CMK (cell line): ENCODE data around the gene KRTAP5-3.
"Not testable (repeated sequence)": the region's sequence is repeated elsewhere in the genome, so short reads cannot be mapped to it uniquely, and the experiment has no call there.

Experiments used
- DNase-seq: peaks from one replicate; pipeline ENCODE4 v3.0.0-alpha.2; 2010; ENCODE audit warnings: low read depth

Gene KRTAP5-3, protein sequence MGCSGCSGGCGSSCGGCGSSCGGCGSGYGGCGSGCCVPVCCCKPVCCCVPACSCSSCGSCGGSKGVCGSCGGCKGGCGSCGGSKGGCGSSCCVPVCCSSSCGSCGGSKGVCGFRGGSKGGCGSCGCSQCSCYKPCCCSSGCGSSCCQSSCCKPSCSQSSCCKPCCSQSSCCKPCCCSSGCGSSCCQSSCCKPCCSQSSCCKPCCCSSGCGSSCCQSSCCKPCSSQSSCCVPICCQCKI

DNA sequence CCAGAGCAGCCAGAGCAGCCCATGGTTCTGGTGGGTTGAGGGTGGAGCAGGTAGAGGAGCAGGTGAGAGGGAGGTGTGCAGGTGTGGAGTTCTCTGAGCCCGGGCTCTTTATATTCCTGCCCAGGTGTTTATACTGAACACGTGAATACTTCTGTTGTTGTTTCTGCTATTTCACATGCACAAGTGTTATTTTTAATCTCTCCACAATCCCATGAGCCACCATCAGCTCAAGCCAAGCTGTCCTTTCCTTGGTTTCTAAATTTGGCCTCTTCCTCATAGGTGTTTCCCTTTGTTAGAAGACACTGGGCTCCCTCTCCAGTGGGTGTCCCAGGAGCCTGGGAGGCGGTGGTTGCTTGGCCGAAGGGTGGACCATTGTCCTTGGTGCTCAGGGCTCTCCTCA, at the start of gene KRTAP5-3:
KRTAP5-3 (minus strand) TSS at position 101 of the 400 bp plus-strand sequence; CDS start at position 23, 78 bp downstream.
- DNase-seq = no peak

GRCh38 chr11:1656670-1657069, 48.4 kb upstream of the KRTAP5-3 start:
- DNase-seq = no peak

GRCh38 chr11:1656061-1656441, 47.8 kb upstream of the KRTAP5-3 start:
- no peak for DNase-seq

- no peak for DNase-seq
Observed at GRCh38 chr11:1655168-1656060, 47.2 kb upstream of the KRTAP5-3 start.

DNA sequence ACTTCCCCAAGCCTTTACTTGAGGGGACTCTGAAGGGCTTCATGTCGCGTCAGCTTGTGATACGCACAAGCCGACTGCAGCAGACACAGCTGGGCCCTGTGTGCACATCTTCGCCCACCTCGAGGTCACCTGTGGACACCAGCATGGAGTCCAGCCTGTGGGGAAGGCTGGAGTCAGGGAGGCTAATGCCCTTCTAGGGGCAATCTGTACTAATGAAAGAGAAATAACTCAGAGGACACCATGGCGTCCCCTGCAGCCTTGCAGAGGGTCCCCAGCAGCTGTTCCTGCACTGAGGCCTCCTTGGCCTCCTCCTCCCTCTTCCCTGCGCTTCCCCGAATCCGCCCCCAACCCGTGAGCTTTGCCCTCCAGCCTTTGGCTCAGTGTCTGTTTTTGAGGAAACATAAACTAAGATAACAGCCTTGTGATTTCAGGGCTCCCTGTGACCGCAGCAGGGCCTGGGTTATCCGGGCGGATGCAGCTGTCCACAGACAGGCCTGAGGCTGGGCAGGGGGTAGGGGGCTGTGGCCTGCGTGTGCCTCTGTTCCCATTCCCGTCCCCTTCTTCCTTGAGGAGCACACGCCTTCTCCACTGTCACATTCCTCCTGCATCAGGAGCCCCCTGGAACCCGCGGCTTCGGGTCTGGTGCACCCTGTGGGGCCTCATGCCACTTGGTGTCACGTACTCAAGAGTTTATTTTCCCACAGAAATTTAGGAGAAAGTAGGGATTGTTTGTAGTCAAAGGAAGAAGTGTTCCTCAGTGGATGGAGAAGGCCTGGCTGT, 46.3 kb upstream of the KRTAP5-3 start:
- DNase-seq = peak; percentile 62

DNA sequence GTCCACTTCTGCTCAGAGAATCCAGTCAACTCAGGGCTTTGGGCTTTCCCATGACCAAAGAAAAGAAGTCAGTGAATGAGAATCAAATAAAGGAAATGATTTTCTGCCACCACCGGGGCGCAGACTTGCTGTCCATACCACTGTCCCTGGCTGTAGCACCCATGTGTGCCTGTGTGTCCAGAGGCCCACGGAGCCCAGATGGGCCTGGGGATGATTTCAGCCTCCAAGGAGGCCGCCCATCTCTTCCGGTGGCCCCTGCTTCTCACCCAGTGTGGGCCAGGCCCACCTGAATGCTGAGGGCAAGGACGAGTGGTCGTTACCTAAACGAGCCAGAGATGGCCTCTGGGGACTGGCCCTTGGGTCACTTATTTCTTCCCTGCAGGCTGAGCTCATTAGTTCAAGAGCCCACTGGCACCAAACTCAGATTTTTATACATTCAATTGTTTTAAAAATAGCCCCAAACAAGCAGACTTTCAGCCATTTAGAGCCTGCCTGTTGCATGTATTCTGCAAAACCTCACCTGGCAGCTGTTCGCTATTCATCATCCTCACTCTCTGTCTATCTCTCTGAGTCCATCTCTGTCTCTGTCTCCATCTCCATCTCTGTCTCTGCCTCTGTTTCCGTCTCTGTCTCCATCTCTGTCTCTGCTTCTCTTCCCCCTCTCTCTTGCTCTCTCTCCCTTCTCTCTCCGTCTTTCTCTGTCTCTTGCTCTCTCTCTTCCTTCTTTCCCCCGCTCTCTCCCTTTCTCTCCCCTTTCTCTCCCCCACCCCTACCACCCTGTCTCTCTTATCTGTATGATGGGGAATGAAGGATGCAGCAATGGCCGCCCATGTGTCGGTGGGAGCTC, 45.5 kb upstream of the KRTAP5-3 start:
- no peak for DNase-seq

DNA sequence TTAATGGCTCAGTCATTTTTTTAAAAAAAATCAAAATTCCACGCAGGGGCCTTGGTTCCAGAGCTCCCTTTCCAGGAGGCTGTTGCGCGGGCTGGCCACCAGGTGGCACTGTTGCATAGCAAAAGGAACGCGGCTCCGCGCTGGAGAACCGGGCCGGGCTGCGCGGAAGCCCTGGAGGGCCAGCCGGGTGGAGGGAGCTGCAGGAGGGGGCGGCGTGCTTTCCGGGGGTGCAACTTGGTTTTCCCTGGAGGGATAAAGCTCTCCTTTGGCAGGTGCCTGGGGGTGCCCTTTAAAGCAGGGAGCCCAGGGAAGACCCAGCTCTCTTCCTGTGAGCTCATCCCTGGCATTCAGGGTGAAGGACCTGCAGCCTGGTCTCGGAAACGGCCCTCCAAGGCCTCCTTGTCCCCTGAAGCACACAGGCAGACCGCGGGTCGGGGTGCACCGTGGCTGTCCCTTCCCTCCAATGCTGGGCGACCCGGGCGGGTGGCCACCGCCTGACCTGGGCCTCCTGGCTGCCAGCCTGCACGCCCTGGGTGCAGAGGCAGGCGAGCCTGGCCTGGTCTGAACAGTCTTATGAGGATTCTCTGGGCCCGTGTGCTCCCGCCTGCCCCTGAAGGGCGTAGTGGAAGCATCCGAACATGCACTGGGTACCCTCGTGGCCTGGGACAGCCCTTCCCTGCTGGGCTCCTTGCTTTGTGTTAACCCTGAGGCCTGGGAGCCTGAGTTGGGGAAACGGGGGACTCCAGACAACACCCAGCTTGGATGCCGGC, 44.7 kb upstream of the KRTAP5-3 start:
- DNase-seq = no peak

- no peak for DNase-seq
Observed at GRCh38 chr11:1652442-1652770, 44.1 kb upstream of the KRTAP5-3 start.

- DNase-seq = no peak
Observed at GRCh38 chr11:1652026-1652425, 43.8 kb upstream of the KRTAP5-3 start.

- no peak for DNase-seq
Observed at GRCh38 chr11:1651411-1651980, 43.2 kb upstream of the KRTAP5-3 start.

GRCh38 chr11:1650918-1651262, 42.6 kb upstream of the KRTAP5-3 start:
- DNase-seq = no peak

GRCh38 chr11:1650034-1650917, 42.0 kb upstream of the KRTAP5-3 start:
- no peak for DNase-seq

DNA sequence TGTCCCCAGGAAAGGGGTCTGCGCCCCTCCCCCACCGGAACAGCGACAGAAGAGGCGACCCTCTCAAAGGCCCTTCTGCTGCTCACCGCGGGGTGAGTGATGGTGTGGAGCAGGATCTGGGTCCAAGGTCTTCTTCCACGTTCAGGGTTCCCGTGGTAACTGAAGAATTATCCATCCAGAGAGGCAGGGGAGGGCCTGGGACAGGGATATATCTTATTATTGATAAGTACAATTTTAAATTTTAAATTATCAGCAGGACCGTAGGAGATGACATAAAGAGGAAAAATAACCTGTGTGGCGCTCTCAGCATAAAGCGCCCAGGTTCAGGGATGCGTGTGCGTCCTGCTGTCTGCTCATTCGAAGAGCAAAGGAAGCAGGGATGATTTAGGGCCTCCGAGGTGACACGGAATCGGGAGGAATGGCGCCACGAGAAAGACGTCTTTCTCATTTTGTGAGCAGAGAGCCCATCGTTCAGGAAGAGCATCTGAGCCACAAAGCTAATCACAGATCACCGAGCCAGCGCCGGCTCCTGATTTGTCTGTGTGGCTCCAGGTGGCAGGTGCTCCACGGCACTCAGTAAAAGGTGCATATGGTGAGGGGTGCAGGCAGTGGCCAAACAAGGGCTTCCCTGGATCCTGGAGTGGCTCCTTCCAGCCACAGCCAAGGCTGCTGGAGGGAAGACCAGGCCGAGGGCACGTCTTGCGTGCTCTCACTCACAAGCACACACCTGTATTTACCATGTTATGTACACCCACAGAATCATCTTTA, 40.6 kb upstream of the KRTAP5-3 start:
- no peak for DNase-seq

DNA sequence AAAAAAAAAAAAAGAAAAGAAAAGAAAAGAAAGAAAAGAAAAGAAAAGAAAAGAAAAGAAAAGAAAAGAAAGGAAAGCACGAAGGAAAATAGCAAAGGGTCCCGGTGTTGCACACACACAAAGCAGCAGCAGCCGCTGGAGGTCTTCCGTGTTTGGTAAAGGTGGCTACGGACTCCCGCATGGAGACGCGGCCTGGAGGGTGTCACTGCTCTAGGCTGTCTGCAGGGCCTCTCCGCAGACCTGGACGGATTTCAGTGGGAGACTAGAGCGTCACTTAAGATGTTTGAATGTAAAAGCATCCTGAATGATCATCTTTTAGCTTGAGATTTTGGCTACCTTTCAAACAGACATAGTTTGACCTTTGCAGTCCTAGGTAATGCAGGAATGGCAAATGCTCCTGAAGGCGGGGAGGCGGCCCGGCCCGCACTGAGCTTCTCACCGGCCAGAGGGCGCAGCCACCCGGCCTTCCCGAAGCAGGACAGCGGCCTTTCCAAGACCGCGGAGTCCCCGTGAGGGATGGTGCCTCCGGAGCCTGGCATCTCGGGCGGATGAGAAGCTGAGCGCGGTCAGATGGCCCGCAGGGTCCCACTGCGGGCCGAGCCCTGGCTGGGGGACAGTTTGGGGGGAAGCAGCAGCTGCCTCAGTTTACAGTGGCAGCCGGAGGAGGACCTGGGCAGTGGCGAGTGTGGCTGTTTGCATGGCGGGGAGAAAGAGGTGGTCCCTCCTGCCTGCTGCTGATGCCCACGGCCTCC, 39.8 kb upstream of the KRTAP5-3 start:
- DNase-seq = no peak

- DNase-seq = not testable (repeated sequence)
Observed at GRCh38 chr11:1646540-1646939, 38.3 kb upstream of the KRTAP5-3 start.

GRCh38 chr11:1645357-1645821, 37.1 kb upstream of the KRTAP5-3 start:
- no peak for DNase-seq

DNA sequence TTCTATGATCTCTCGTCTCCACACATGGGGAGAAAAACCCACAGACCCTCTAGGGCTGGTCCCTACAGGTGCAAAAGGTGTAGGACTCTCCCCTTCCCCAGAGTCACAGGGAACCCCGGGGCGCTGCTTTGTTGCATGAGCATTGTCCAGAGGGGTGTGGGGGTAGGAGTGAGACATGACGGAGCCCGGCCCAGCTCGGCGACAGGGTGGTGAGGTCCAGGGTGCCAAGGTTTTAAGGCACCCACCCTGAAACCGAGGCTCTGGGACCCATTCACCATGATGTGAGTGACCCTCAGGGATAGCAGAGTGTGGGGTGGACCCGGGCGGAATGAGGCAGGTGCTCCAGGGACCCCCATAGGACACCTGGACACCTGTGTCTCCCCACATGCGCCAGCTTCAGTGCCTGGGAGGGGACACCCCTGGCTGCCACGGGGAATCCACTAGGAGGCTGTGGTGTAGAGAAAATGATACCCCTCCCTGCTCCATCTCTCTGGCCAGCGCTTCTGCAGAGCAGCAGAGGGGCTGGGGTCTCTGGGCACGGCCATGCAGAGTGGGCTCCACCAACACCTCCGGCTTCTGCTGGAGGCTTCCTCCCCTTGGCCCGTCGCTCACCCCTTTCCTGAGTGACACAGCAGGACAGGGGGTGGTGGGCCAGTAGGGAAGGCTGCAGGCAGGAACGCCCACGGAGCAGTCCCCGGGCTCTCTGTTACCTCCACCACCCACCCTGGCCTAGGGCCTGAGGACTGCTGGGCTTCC, 36.5 kb upstream of the KRTAP5-3 start:
- no peak for DNase-seq
